Measurements from ENCODE around the gene GDNF. TPM values are rescaled to one million over a fixed set of nuclear protein-coding genes. Genes with fewer than 3 reads are reported as not detected.
"Not testable (repeated sequence)": the region's sequence is repeated elsewhere in the genome, so short reads cannot be mapped to it uniquely, and the experiment has no call there.

The GDNF gene
- total RNA-seq, 1 experiment from 2014 or later, result 14.7 TPM

DNA sequence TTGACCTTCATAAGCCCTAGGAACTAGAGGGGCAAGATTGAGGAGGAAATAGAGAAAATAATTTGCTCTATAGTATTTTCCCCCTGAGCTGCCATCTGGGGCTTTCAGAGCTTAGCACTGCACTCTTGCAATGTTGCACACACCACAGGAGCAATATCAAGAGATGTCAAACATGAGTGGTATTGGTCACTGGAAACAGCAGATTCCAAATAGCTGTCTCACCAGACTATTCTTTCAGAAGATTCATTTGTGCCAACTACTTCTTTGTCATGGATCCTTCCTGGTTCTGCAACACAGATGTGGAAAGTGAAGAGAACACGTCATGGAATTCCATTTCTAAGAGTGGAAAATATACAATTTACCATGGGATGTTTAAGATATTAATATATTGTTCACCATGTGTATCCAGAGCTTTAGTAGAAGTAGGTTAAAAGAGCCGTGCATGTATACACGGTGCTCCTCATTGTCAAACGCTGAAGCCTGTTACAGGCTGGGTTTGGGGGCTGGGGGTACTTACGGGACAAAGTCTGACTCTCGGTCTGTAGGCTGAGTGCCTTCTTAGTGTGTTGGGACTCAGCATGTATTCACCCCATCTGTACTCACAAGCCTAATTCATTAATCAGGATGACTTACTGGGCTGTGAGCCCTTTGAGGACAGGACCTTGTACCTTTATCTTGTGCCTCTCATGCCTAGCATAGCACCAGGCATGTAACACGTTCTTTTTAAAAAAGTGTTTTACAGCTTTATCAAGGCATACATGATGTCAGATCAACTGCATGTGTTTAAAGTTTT, 31.4 kb upstream of the GDNF start:
- no peak for DNase-seq (ENCODE audit: low spot score)
- intact Hi-C loops (cut with micrococcal nuclease; ENCODE audit: unreplicated experiment), result no loop called here
- H3K27me3 ChIP-seq (replicated peaks; ENCODE audit: insufficient read depth, low read depth, low read length, poor library complexity), result no peaks in the 10 kb centered on the region
- H3K9me3 ChIP-seq (ENCODE audit: low read depth, low read length, poor library complexity, severe bottlenecking), result no peaks in the 10 kb centered on the region
- no TSS peak for BruUV-seq (replicated peaks)
- no peaks in the 10 kb centered on the region for H3K36me3 ChIP-seq (ENCODE audit: insufficient read depth, low read length, poor library complexity, severe bottlenecking)
- POLR2A ChIA-PET (ENCODE audit: low non-redundant PET), result no interaction called here
- TF ChIP-seq CTCF (conservative IDR thresholded peaks at IDR 0.05; ENCODE audit: low read depth, low read length) (no peak), EZH2 (IDR thresholded peaks at IDR 0.05; ENCODE audit: borderline replicate concordance, low read depth, low read length, poor library complexity, severe bottlenecking) (no peak)
- H3K4me1 ChIP-seq (ENCODE audit: insufficient read depth, low read length, poor library complexity, severe bottlenecking), result no peaks in the 10 kb centered on the region
- CTCF ChIA-PET, result no interaction called here
- no peak overlapping the region for H3K27ac ChIP-seq (ENCODE audit: low read depth, low read length, poor library complexity, severe bottlenecking)
- no peak overlapping the region for H3K4me3 ChIP-seq (ENCODE audit: low read depth, low read length, poor library complexity, severe bottlenecking)

GRCh38 chr5:37869216-37869615, 29.4 kb upstream of the GDNF start:
- TF ChIP-seq EZH2 (IDR thresholded peaks at IDR 0.05; ENCODE audit: borderline replicate concordance, low read depth, low read length, poor library complexity, severe bottlenecking) (no peak), CTCF (conservative IDR thresholded peaks at IDR 0.05; ENCODE audit: low read depth, low read length) (no peak)
- ChIA-PET CTCF (no interaction called here), POLR2A (ENCODE audit: low non-redundant PET) (no interaction called here)
- BruUV-seq (replicated peaks), result no TSS peak
- Histone ChIP-seq H3K27me3 (replicated peaks; ENCODE audit: insufficient read depth, low read depth, low read length, poor library complexity) (no peaks in the 10 kb centered on the region), H3K4me3 (ENCODE audit: low read depth, low read length, poor library complexity, severe bottlenecking) (no peak overlapping the region), H3K4me1 (ENCODE audit: insufficient read depth, low read length, poor library complexity, severe bottlenecking) (no peaks in the 10 kb centered on the region), H3K36me3 (ENCODE audit: insufficient read depth, low read length, poor library complexity, severe bottlenecking) (no peaks in the 10 kb centered on the region), H3K9me3 (ENCODE audit: low read depth, low read length, poor library complexity, severe bottlenecking) (no peaks in the 10 kb centered on the region), H3K27ac (ENCODE audit: low read depth, low read length, poor library complexity, severe bottlenecking) (no peak overlapping the region)
- no peak for DNase-seq (ENCODE audit: low spot score)
- intact Hi-C loops (cut with micrococcal nuclease; ENCODE audit: unreplicated experiment), result no loop called here

DNA sequence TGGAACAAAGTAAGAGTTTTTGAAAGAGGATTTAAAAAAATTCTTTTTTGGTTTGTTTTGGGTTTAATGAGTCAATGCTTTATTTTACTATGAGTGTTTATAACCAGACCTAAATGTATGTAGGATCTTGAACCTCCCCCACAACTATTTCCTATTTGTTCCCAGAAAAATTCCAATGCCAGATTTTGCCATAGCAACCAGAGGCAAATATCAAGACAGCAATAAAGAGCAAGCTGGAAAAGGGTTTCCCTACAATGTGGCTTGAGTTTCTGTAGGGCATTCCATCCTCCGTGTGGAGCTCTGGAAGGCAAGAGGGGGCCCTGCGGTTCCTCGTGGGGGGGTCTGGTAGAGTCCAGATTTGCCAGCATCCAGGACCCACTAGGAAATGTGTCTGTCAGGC, 27.8 kb upstream of the GDNF start:
- Histone ChIP-seq H3K9me3 (ENCODE audit: low read depth, low read length, poor library complexity, severe bottlenecking) (no peaks in the 10 kb centered on the region), H3K4me1 (ENCODE audit: insufficient read depth, low read length, poor library complexity, severe bottlenecking) (no peaks in the 10 kb centered on the region), H3K4me3 (ENCODE audit: low read depth, low read length, poor library complexity, severe bottlenecking) (no peak overlapping the region), H3K27ac (ENCODE audit: low read depth, low read length, poor library complexity, severe bottlenecking) (no peak overlapping the region), H3K27me3 (replicated peaks; ENCODE audit: insufficient read depth, low read depth, low read length, poor library complexity) (no peaks in the 10 kb centered on the region), H3K36me3 (ENCODE audit: insufficient read depth, low read length, poor library complexity, severe bottlenecking) (no peaks in the 10 kb centered on the region)
- no peak for DNase-seq (ENCODE audit: low spot score)
- CTCF ChIA-PET, result no interaction called here
- intact Hi-C loops (cut with micrococcal nuclease; ENCODE audit: unreplicated experiment), result no loop called here
- POLR2A ChIA-PET (ENCODE audit: low non-redundant PET), result no interaction called here
- TF ChIP-seq EZH2 (IDR thresholded peaks at IDR 0.05; ENCODE audit: borderline replicate concordance, low read depth, low read length, poor library complexity, severe bottlenecking) (no peak), CTCF (conservative IDR thresholded peaks at IDR 0.05; ENCODE audit: low read depth, low read length) (no peak)
- BruUV-seq (replicated peaks), result no TSS peak

GRCh38 chr5:37862907-37863306, 23.1 kb upstream of the GDNF start:
- H3K4me1 ChIP-seq (ENCODE audit: insufficient read depth, low read length, poor library complexity, severe bottlenecking); DNase-seq (ENCODE audit: low spot score); intact Hi-C loops (cut with micrococcal nuclease; ENCODE audit: unreplicated experiment); H3K27me3 ChIP-seq (replicated peaks; ENCODE audit: insufficient read depth, low read depth, low read length, poor library complexity); H3K27ac ChIP-seq (ENCODE audit: low read depth, low read length, poor library complexity, severe bottlenecking); BruUV-seq (replicated peaks); H3K4me3 ChIP-seq (ENCODE audit: low read depth, low read length, poor library complexity, severe bottlenecking); POLR2A ChIA-PET (ENCODE audit: low non-redundant PET); H3K9me3 ChIP-seq (ENCODE audit: low read depth, low read length, poor library complexity, severe bottlenecking); CTCF ChIA-PET; H3K36me3 ChIP-seq (ENCODE audit: insufficient read depth, low read length, poor library complexity, severe bottlenecking): not testable (repeated sequence)

Measured in A673 (cell line).